Measurements from ENCODE around the gene LAMA2. TPM values are rescaled to one million over a fixed set of nuclear protein-coding genes. Genes with fewer than 3 reads are reported as not detected.

The LAMA2 gene
- total RNA-seq, 4 donors from 2014 or later: 61.5 to 154 (median 103) TPM

DNA sequence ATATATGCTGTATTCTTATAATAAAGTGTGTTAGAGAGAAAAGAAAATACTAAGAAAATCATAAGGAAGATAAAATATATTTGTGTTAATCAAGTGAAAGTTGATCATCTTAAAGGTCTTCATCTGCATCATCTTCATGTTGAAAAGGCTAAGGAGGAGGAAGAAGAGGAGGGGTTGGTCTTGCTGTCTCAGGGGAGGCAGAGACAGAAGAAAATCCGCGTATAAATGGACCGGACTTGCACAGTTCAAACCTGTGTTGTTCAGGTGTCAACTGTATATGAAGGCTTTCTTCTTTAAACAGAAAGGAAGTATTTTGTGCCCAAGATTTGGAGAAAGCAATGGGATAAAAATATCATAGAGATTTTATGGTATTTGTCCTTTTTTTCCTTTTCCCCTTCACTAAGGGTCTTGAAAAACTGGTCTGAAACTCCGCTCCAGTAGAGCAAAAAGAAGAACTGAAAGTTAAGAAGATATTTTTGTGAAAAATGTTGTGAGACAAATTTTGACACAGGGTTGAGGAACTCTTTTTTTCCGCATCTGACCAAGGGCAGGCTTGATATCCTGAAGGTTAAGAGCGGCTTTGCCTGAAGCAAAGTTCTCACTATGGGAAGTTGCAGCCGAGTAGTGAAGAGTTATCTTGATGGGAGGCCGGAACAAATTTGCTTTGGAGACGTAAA lies 350.7 kb downstream of the LAMA2 start:
- TF ChIP-seq, protein P1, sequence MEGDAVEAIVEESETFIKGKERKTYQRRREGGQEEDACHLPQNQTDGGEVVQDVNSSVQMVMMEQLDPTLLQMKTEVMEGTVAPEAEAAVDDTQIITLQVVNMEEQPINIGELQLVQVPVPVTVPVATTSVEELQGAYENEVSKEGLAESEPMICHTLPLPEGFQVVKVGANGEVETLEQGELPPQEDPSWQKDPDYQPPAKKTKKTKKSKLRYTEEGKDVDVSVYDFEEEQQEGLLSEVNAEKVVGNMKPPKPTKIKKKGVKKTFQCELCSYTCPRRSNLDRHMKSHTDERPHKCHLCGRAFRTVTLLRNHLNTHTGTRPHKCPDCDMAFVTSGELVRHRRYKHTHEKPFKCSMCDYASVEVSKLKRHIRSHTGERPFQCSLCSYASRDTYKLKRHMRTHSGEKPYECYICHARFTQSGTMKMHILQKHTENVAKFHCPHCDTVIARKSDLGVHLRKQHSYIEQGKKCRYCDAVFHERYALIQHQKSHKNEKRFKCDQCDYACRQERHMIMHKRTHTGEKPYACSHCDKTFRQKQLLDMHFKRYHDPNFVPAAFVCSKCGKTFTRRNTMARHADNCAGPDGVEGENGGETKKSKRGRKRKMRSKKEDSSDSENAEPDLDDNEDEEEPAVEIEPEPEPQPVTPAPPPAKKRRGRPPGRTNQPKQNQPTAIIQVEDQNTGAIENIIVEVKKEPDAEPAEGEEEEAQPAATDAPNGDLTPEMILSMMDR (IDR thresholded peaks at IDR 0.05): no peak
- no peak for TF ChIP-seq POLR2A (IDR thresholded peaks at IDR 0.05)

DNA sequence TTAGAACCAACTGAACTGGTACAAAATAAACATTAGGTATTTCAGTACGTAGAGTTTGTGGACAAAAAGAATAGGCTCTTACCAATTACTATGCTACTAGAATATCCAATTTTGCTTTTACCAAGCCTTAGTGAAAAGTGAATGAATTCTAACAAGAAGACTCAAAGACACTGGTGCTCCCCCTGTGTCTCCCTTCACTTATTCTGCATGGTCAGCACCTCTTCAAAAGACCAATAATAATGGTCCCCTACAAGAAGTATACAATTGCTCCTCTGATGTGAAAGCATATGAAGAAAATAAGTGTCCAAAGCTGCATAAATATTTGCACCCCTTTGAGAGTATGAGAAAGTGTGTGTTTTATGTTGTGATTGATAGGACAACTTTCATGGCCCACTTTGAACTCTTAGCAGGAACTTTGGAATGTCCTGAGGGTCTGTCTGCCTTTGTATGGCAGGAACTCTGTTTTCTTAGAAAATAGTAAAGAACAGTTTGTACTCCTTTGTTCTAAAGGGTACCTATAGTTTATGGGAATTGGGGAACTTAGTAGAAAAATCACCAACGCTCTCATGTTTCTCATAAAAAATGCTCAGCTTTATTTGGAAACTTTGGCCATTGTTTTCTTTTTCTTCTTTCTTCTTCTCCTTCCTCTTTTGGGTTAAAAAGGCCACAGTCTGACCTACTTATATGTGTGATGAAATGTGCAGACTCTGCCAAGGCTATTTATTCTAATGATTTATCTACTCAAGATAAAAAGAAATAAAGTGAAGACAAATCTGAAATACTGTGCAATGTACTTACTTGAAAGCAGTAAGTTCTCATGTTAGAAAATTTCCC lies 352.4 kb downstream of the LAMA2 start:
- H3K36me3 ChIP-seq: no peaks in the 10 kb centered on the region
- H3K9me3 ChIP-seq: no peaks in the 10 kb centered on the region
- no peak overlapping the region for H3K4me3 ChIP-seq
- intact Hi-C loops (cut with DNase I; ENCODE audit: low total_unique reads): no loop called here
- peaks cover 0 to 3% of the 10 kb centered on the region in 2 donors for H3K4me1 ChIP-seq
- no peaks in the 10 kb centered on the region for H3K27me3 ChIP-seq
- no peak for DNase-seq
- TF ChIP-seq POLR2A (IDR thresholded peaks at IDR 0.05): no peak
- TF ChIP-seq, protein P1 (IDR thresholded peaks at IDR 0.05): no peak
- peak overlapping the region; percentile 7 to 58 for H3K27ac ChIP-seq

More for the DNA sequence above, 350.7 kb downstream of the LAMA2 start:
- intact Hi-C loops (cut with DNase I; ENCODE audit: low total_unique reads): no loop called here
- no peaks in the 10 kb centered on the region for H3K9me3 ChIP-seq
- H3K36me3 ChIP-seq: no peaks in the 10 kb centered on the region
- H3K4me1 ChIP-seq: peaks cover 0 to 3% of the 10 kb centered on the region in 2 donors
- H3K27me3 ChIP-seq: no peaks in the 10 kb centered on the region
- DNase-seq: no peak
- no peak overlapping the region for H3K4me3 ChIP-seq
- no peak overlapping the region for H3K27ac ChIP-seq

DNA sequence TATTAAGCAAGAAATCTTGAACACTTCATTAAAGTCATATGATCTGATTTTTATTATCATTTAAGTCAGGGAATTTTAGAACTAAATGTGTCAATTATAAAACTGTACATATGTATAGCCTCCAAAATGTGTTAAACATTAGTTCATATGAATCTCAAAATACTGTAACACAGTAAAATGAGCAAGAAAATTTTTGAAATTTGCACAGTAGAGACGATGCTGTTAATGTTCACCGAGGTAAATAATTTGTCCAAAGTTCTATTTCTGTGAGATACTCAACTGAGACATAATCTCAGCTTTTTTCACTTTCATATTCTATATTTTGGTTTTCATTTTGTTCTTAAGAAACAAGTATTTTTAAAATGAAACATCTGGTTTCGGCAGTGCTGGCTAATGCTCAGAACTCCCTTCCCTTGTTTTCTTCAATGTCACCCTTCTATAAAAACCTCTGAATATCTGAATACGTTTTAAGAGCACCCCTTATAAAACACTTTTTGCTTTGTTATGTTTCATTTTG lies 353.1 kb downstream of the LAMA2 start:
- Histone ChIP-seq H3K27me3 (no peaks in the 10 kb centered on the region), H3K9me3 (no peaks in the 10 kb centered on the region), H3K27ac (peak overlapping the region in 1 of 2 donors; percentile 58), H3K4me1 (peaks cover 0 to 3% of the 10 kb centered on the region in 2 donors), H3K4me3 (no peak overlapping the region), H3K36me3 (no peaks in the 10 kb centered on the region)
- DNase-seq: no peak
- intact Hi-C loops (cut with DNase I; ENCODE audit: low total_unique reads): no loop called here
- TF ChIP-seq, protein P1 (IDR thresholded peaks at IDR 0.05): no peak
- TF ChIP-seq POLR2A (IDR thresholded peaks at IDR 0.05): no peak

DNA sequence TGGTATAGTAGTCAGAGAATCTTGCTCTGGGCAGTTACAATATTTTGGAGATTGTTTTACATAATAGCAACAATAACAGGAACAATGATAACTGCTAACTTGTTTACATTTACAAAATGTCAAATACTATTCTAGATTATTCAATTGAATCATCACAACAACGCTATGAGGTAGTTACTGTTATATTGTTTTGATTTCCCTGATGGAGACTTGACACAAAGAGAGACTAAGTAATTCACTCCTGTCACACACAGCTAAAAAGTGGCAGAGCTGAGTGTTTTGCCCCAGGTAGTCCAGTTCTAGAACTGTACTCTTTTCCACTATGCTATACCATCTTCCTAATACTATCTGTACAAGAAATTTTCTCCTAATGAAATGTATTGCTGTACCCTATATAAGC lies 356.1 kb downstream of the LAMA2 start:
- no peak overlapping the region for H3K27ac ChIP-seq
- TF ChIP-seq, protein P1 (IDR thresholded peaks at IDR 0.05): no peak
- no peak for TF ChIP-seq POLR2A (IDR thresholded peaks at IDR 0.05)
- no peaks in the 10 kb centered on the region for H3K27me3 ChIP-seq
- intact Hi-C loops (cut with DNase I; ENCODE audit: low total_unique reads): no loop called here
- H3K36me3 ChIP-seq: no peaks in the 10 kb centered on the region
- DNase-seq: no peak
- peaks cover 0 to 3% of the 10 kb centered on the region in 2 donors for H3K4me1 ChIP-seq
- H3K9me3 ChIP-seq: no peaks in the 10 kb centered on the region
- no peak overlapping the region for H3K4me3 ChIP-seq

Data from uterus (tissue), 4 donors.